Activated naive CD4-positive, alpha-beta T cell treated with anti-CD3 and anti-CD28 coated beads, Interleukin-2, amount 50 U/mL, for 16 hours (primary cell): ENCODE measurements around the gene ASAP2.

Experiments used
- DNase-seq: peaks from one replicate; pipeline ENCODE4 v3.0.0-alpha.2; 2020

Gene ASAP2

GRCh38 chr2:9330612-9331270, 124.1 kb downstream of the ASAP2 start:
- DNase-seq = no peak

GRCh38 chr2:9331704-9332103, 125.1 kb downstream of the ASAP2 start:
- DNase-seq = no peak

- DNase-seq = no peak
Measured at GRCh38 chr2:9332136-9332852, 125.7 kb downstream of the ASAP2 start.

- no peak for DNase-seq
Measured at GRCh38 chr2:9332853-9333245, 126.2 kb downstream of the ASAP2 start.

GRCh38 chr2:9333591-9334171, 127.1 kb downstream of the ASAP2 start:
- no peak for DNase-seq

GRCh38 chr2:9334761-9335160, 128.1 kb downstream of the ASAP2 start:
- DNase-seq = no peak

- DNase-seq = no peak
Measured at GRCh38 chr2:9335322-9335832, 128.8 kb downstream of the ASAP2 start.

GRCh38 chr2:9336241-9336575, 129.6 kb downstream of the ASAP2 start:
- DNase-seq = no peak

- DNase-seq = no peak
Measured at GRCh38 chr2:9336576-9337314, 130.1 kb downstream of the ASAP2 start.

GRCh38 chr2:9337901-9338300, 131.3 kb downstream of the ASAP2 start:
- no peak for DNase-seq

- DNase-seq = no peak
Measured at GRCh38 chr2:9341337-9341887, 134.8 kb downstream of the ASAP2 start.

- no peak for DNase-seq
Measured at GRCh38 chr2:9342659-9343058, 136.0 kb downstream of the ASAP2 start.

- no peak for DNase-seq
Measured at GRCh38 chr2:9343524-9343923, 136.9 kb downstream of the ASAP2 start.

- no peak for DNase-seq
Measured at GRCh38 chr2:9344434-9344833, 137.8 kb downstream of the ASAP2 start.

- no peak for DNase-seq
Measured at GRCh38 chr2:9345343-9345742, 138.7 kb downstream of the ASAP2 start.

GRCh38 chr2:9345997-9346396, 139.4 kb downstream of the ASAP2 start:
- no peak for DNase-seq

GRCh38 chr2:9346885-9347284, 140.3 kb downstream of the ASAP2 start:
- DNase-seq = no peak

GRCh38 chr2:9347411-9347881, 140.8 kb downstream of the ASAP2 start:
- no peak for DNase-seq

- DNase-seq = no peak
Measured at GRCh38 chr2:9354318-9354717, 147.7 kb downstream of the ASAP2 start.

GRCh38 chr2:9355270-9355669, 148.7 kb downstream of the ASAP2 start:
- no peak for DNase-seq

- no peak for DNase-seq
Measured at GRCh38 chr2:9355716-9356115, 149.1 kb downstream of the ASAP2 start.

- no peak for DNase-seq
Measured at GRCh38 chr2:9356261-9356660, 149.6 kb downstream of the ASAP2 start.

GRCh38 chr2:9358846-9359245, 152.2 kb downstream of the ASAP2 start:
- DNase-seq = no peak
